LoVo (cell line): ENCODE measurements around the gene CCS.
"Not testable (repeated sequence)": the region's sequence is repeated elsewhere in the genome, so short reads cannot be mapped to it uniquely, and the experiment has no call there.

Source experiments
- DNase-seq: peaks from one replicate; pipeline ENCODE4 v3.0.0-alpha.2; 2016; ENCODE audit warnings: low spot score

Gene CCS

DNA sequence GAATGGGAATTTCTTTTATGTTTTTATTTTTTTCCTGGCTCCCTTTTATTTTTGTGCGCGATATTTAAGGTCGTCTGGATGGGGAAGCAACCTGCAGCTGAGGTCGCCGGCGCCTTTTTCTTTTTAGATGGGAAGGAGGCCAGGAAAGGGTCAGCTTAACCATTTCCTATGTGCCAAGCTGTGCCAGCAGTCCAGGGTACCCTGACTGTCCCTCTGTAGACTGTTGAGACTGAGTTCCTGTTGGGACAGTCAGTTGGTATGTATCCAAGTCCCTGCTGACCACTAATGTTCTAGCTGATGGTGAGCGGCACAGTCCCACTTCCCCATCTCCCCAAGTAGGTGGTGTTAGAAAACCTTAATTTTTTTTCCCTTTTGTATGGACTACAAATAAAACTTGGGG lies 33.9 kb downstream of the CCS start:
- no peak for DNase-seq

DNA sequence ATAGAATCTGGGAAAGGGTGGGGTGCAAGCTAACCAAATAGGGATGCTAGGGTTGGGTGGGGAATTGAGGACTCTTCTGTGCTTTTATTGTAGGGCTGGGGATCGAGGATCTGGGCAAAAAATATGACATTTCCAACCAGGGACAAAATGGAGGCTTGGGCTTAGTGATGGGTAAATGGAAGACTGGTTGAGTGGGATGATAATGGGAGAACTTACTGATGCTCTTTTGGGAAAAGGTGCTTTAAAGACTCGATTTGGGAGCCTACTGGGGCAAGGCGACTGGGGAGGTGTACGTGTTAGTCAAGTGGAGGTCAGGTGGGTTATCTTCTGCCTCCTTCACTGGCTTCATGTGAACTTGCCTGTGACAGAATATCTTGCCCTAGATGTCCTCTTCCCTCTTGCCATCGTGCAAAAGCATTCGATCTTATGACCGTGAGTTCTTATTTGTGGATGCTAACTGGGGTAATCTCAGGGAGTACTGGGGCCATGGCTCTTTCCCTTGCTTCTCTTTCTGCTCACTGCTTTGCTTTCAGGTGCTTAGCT lies 35.1 kb downstream of the CCS start:
- DNase-seq = no peak

DNA sequence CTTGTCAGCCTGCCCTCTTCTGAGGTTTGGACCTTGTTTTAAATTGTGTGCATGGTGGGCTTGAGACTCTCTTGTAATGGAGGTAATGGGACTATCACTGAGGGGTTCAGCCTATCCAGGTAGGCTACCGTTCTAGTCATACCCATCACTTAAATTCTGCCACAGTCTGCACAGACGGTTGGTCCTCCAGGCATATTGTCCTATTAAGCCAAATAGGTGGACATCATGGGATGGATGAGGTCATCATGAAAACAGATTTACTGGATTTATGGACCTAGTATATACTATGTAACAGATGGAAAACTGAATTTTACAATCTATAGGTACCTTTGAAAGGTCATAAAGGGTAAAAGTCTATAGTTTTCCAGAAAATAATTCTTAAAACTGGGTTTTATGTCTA lies 36.4 kb downstream of the CCS start:
- no peak for DNase-seq

DNA sequence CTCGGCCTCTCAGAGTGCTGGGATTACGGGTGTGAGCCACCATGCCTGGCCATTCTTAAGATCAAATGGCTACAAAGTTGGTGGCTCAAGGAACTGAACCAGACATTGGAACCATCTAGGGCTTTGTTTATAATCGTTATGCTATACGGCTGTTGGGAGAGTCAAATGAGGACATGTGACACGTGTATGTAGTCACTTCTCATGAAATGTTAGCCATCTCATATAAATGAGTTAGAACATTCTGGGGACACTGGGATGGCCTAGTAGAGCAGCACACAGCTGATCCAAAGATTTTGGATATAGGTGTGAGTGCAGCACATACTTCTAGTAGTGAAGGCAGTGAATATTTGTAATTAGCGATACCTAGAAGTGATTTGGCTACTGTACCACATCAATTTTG lies 38.9 kb downstream of the CCS start:
- DNase-seq = no peak

DNA sequence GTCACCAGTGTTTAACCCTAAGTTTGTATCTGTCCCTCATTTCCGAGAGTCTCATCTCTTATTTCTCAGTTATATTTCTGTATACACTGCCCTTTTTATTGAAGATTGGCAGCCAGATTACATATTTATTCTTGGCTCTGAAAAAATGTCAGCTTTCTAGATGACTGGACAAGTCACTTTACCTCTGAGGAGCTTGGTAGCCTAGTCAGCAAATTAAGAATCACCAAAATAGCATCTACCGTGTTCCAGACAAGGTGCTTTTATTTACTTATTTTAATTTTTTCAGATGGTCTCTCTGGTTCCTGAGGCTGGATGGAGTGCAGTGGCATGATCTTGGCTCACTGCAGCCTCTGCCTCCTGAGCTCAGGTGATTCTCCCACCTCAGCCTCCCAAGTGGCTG lies 40.0 kb downstream of the CCS start:
- DNase-seq = no peak

DNA sequence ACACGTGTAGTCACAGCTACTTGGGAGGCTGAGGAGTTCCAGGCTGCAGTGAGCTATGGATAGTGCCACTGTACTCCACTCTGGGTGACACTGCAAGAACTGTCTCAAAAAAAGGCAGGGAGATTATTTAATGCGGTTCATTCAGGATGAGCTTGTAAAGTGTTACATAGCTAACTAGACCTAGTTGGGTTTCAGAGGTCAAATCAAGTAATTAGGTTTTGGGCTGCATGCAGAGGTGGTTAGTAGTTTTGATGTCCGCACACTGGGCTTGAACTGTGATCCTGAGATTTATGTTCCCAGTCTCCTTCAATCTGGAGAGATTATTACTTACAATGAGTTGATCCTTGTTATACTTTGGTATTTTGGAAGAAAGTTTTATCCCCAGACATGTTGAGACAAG lies 43.4 kb downstream of the CCS start:
- no peak for DNase-seq

DNA sequence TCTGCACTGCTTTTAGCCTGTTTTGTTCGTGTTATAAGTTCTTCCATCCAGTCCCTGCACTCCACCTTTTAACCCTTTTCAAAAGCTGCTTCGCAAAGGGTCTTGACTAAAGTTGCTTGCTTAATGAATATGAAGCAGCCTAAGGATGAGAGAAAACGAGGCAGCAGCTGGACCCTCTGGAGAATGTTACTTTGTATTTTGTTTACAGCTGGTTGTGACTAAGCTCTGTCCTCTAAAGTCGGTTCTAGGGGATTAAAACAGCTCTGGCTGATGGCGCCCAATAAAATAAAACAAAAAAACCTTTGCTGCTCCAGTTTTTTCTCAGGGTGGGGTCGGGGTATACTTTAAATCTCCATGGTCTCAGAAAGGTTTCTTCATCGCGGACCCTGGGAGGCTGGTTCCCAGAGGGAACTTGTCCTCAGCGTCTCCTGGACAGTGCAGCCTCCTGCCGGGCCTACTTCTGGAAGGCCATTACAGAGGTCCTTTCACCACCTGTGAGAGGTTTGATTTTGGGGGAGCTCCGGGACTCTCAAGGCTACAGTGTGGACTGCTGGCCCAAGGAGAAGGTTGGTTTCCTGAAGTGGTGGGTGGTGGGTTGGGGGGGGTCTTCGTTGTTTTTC lies 44.7 kb downstream of the CCS start:
- DNase-seq = peak; percentile 21

DNA sequence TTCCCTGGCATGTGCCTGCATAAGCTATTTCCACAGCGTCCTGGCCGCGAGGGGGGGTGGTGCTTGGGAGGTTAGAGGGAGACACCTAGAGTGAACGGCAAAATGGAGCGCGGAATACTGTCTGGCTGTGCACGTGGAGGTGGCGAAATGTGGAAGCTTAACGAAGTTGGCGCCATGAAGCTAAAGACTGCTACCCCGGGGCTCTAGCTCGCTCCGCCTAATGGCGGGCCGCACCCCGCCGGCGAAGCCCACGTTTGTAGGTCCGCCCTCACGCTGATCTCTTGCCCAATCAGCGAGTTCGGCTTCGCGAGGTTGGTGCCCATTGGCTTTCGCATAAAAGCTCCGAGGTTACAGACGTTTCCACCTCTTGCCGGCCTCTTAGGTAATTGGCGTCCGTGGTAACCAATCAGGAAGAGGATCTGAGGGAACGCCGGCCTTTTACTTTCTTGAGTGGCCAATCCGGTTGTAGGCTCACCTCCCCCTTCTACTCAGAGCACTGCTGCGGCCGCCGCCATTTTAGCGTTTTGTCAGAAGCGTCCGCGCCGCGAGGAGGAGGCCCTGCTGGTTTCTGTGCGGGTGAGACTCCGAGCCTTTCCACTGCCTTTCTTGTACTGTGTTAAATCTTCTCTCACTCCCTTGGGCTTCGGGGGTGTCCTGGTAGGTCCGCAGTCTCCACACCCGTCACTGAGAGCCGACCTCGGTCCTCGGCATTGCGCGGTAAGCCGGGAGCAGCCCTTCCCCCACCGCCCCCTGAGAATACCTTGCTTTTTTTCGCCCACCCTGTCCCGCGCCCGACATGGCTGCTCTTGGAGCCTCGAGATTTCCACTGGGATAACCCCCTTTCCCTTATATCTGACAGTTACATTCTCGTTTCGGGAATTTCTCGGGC lies 45.4 kb downstream of the CCS start, which contains the start of gene RBM4:
Gene RBM4 (plus strand): TSS at position 527 of the 889 bp plus-strand sequence. CDS start 1,009 bp downstream, outside the sequence.
- DNase-seq = peak; percentile 100

DNA sequence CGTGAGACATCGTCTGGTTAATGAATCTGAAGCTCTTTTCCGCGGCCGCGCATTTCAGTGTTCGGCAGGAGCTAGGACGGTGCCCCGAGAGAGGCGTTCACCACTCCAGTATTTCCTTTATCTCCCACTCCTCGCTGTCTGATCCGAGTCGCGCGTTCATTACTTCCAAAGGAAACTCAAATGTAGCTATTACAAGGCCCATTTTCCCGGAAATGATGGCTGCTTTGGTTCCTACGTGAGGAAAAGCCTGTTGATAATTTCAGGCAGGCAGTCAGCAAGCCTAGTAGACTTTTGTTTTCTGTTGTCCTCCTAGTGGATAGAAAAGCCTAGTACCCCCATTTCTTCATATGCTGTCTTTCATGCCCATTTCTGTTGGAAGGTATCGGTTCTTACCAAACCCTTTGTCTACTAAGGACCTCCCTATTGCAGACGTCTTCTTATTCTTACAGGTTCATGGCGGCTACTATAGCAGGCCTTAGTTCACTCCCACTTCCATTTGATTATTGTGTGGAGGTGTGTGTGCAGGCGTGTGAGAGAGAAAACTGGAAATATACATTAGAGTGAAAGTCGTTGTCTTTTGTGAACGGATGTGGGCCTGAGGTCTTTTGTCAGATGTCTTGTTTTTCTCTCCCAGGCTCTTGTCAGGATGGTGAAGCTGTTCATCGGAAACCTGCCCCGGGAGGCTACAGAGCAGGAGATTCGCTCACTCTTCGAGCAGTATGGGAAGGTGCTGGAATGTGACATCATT lies 46.3 kb downstream of the CCS start:
- DNase-seq = peak; percentile 2

DNA sequence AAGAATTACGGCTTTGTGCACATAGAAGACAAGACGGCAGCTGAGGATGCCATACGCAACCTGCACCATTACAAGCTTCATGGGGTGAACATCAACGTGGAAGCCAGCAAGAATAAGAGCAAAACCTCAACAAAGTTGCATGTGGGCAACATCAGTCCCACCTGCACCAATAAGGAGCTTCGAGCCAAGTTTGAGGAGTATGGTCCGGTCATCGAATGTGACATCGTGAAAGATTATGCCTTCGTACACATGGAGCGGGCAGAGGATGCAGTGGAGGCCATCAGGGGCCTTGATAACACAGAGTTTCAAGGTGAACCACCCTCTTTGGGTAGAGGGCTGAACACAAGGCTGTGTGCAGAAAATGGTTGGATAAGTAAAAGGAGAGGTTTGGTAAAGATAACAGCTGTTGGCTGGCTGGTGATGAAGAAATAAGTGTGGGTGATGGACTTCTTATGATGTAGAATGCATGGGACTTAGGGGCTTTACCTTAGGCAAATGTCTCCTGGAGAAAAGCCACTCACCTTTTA lies 46.9 kb downstream of the CCS start:
- DNase-seq = not testable (repeated sequence)

DNA sequence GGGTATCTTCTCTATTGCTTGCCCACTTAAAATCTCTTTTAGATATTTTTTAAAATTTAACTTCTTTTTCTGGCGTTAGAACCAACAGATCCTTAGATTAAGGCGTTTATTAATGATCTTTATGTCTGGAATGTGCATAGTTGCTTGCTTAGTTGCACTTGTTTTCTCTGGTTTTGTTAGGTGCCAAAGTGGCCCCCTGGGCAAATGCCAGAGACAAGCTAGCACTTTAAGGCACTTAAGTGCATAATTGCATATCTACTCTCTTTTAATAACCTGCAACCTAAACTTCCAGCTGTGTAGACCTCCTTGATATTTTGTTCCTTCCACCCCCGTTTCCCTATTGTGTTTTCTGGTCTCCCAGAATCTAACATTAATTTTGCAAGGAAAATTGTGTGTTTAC lies 48.8 kb downstream of the CCS start:
- DNase-seq = no peak

DNA sequence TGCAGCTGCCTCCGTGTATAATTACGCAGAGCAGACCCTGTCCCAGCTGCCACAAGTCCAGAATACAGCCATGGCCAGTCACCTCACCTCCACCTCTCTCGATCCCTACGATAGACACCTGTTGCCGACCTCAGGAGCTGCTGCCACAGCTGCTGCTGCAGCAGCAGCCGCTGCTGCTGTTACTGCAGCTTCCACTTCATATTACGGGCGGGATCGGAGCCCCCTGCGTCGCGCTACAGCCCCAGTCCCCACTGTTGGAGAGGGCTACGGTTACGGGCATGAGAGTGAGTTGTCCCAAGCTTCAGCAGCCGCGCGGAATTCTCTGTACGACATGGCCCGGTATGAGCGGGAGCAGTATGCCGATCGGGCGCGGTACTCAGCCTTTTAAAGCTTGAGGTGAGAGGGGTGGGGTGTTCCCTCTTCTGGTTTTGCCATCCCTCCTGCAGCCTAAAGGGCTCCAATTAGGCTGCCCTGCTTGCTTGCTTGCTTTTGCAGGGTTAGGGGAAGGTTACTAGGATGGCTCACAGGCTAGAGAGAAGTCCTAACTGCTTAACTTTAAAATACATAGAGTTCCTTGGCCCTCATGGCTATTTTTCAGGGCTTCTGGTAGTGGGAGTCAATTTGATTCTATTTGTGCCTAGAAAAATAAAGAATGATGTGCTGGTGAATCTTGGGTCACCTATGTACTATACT lies 50.9 kb downstream of the CCS start:
- no peak for DNase-seq

DNA sequence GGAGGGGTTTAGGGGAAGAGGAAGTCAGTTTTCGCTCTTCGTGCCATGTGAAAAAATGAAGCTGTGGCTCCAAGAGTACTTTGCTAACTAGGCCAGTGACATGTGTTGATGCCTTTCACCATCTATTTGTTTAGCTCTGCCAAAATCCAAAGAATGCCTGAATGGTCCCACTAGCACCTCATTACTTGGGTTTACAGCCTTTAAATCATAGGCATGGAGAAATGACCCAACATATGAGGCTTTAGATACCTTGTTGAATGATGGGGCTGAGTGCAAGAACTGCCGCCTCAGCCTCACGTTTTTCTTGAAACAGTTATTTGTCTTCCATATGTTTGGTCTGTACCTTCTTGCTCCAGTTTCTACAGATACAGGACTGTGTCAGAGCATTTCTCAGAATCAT lies 53.8 kb downstream of the CCS start:
- DNase-seq = no peak

DNA sequence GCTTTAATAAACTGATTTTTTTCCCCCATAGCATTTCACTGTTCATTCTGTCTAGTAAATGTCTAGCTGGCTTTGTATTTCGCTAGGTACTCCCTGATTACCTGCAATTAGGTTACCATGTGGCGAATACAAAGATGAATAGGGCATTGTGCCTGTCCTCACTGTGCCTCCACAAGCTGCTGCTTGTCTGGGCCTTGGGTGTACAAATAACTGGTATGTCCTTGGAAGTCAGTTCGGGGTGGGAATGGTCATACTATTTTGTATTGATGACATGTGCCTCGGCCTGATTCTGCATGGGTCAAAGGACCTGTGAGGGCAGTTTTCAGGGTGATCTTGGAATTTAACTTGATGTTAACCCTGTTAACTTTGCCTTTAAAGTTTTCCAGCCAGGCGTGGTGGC lies 56.9 kb downstream of the CCS start:
- DNase-seq = no peak

DNA sequence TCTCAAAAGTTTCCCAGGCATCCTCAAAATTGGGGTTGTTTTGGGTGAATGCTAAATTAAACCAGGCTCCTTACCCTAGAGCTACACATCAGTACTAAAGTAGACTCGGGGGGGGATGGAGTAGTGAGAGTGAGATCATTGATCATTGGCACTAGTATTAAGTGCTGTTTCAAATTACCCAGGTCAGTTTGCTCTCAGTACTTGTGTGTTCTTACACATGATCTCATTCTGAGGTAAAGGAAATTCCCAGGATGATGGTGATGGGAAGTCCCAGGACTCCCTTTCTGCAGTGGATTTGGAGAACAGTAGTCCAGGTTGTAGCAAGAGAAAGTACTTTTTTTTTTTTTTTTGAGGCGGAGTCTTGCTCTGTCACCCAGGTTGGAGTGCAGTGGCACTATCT lies 58.0 kb downstream of the CCS start:
- no peak for DNase-seq

DNA sequence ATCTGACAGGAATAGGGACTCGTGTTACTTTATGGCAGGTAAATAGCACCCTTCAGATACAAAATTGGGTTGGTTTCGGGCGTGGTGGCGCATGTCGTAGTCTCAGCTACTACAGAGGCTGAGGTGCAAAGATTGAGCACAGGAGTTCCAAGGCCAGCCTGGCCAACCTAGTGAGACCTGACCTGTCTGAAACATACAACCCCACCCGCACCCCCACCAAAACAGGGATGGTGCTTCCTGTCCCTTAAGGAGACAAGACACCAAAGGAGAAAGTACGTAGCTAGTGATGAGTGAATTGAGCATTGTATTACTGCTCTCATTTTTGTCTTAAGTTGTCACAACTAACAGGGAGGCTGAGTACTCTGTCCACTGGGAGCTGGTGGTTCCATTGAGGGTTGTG lies 59.7 kb downstream of the CCS start:
- DNase-seq = no peak

DNA sequence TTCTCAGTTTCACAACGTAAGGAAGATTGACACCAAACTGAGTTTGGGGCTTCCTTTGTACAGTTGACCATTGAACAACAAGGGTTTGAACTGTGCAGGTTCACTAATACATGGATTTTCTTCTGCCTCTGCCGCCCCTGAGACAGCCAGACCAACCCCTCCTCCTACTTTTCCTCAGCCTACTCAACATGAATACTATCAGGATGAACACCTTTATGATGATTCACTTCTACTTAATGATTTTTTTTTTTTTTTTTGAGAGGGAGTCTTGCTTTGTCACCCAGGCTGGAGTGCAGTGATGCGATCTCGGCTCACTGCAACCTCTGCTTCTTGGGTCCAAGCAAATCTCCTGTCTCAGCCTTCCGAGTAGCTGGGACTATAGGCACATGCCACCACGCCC lies 60.1 kb downstream of the CCS start:
- DNase-seq = no peak
